Right hindlimb (tissue), 1 donor: ENCODE measurements around the gene PLEKHB1.

Experiments used
- DNase-seq: peaks from one replicate; pipeline ENCODE4 v3.0.0-alpha.2; 2018

Gene PLEKHB1

GRCh38 chr11:73645972-73646631 lies at the start of gene PLEKHB1:
Gene PLEKHB1 (plus strand): TSS chr11:73646581. CDS start chr11:73646609, 28 bp downstream.
- DNase-seq: no peak

GRCh38 chr11:73597336-73597955 lies 48.9 kb upstream of the PLEKHB1 start:
- no peak for DNase-seq

- DNase-seq: peak; percentile 97
Observed at GRCh38 chr11:73597956-73598718, 48.2 kb upstream of the PLEKHB1 start, which contains the start of gene FAM168A. Gene FAM168A (minus strand): TSS chr11:73598112. CDS start chr11:73468474, 129,638 bp downstream.

DNA sequence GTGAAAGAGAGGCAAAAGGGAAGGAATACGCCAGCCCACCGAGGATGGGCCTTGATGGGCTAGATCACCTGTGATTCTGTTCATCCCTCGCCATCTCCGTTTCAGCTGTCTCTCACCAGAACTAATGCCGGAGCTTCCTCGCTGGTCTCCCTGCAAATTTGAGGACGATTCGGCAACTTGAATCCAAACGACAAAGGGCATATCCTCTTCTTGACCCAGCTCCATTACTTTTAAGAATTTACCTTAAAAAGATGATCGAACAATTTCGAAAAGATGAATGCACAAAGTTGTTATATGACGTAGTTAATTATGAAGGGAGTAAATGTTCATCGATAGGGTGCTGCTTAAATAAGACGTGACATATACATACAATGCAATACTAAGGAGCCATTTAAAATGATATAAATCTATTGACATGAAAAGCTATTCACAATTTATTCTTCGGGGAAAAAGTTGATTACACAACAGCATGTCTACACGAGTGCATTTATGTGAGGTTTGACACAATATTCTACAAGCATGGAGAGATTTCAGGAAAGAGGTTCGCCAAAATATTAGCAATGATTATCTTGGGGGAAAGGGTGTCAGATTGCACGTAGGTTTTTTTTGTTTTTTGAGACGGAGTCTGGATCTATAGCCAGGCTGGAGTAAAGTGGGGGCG lies 47.5 kb upstream of the PLEKHB1 start:
- DNase-seq: no peak

DNA sequence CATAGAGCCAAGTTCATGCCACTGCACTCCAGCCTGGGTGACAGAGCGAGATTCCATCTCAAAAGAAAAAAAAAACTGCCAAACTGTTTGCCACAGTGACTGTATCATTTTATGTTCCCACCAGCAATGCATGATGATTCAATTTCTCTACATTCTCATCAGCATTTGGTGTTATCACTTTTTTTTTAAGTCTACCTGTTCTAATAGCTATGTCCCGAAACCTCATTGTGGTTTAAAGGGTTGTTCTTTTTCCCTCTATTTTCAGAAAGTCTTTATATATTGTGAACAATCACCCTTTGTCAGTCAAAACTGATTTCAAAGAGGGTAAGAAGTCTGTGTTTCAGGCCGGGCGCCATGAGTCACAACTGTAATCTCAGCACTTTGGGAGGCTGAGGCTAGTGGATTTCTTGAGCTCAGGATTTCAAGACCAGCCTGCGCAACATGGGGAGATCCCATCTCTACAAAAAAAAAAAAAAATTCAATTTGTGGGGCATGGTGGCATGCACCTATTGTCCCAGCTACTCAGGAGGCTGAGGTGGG lies 33.7 kb upstream of the PLEKHB1 start:
- no peak for DNase-seq

GRCh38 chr11:73614591-73614990 lies 31.8 kb upstream of the PLEKHB1 start:
- DNase-seq: no peak

- DNase-seq: no peak
Observed at GRCh38 chr11:73622926-73623593, 23.3 kb upstream of the PLEKHB1 start.

DNA sequence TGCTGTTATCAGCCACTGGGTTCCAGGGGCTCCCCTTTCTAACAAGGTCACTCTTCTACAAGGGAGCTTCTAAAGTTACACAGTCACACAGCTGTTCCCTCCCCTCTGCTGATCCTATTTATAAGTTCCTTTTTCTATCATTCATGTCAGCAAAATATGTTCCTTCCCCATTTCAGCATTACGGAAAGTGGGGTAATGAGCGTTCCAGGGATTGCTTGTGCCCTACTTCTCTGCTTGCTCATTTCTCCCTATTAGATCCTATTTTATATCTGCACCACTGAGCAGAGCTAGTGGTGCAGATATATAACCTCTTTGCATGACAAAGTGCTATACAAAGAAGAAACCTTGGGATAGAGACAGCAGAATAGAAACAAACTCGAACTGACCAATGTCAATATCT lies 22.7 kb upstream of the PLEKHB1 start:
- no peak for DNase-seq

- DNase-seq: peak; percentile 78
Observed at GRCh38 chr11:73625696-73626318, 20.6 kb upstream of the PLEKHB1 start.

GRCh38 chr11:73629907-73630306 lies 16.5 kb upstream of the PLEKHB1 start:
- DNase-seq: no peak

- DNase-seq: no peak
Observed at GRCh38 chr11:73632996-73633395, 13.4 kb upstream of the PLEKHB1 start.

GRCh38 chr11:73633999-73634398 lies 12.4 kb upstream of the PLEKHB1 start:
- DNase-seq: no peak

DNA sequence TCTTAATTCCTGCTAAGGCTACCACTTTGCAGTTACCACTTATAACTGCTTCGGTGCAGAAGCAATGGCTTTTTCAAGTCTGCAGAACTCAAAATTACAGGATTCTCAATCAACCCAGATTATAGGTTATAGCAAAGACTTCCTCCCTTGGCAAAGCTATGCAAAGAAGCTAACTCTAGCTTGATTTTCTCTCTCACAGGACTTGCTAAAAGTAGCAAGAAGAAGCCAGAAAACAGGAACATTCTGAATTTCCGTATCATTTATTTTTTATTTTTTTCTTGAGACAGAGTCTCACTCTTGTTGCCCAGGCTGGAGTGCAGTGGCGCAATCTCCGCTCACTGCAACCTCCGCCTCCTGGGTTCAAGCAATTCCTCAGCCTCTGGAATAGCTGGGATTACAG lies 10.7 kb upstream of the PLEKHB1 start:
- no peak for DNase-seq

GRCh38 chr11:73636249-73636648 lies 10.1 kb upstream of the PLEKHB1 start:
- DNase-seq: no peak

- DNase-seq: no peak
Observed at GRCh38 chr11:73637012-73637411, 9.4 kb upstream of the PLEKHB1 start.

GRCh38 chr11:73640592-73640991 lies 5.8 kb upstream of the PLEKHB1 start:
- DNase-seq: no peak

GRCh38 chr11:73641668-73642067 lies 4.7 kb upstream of the PLEKHB1 start:
- DNase-seq: no peak

DNA sequence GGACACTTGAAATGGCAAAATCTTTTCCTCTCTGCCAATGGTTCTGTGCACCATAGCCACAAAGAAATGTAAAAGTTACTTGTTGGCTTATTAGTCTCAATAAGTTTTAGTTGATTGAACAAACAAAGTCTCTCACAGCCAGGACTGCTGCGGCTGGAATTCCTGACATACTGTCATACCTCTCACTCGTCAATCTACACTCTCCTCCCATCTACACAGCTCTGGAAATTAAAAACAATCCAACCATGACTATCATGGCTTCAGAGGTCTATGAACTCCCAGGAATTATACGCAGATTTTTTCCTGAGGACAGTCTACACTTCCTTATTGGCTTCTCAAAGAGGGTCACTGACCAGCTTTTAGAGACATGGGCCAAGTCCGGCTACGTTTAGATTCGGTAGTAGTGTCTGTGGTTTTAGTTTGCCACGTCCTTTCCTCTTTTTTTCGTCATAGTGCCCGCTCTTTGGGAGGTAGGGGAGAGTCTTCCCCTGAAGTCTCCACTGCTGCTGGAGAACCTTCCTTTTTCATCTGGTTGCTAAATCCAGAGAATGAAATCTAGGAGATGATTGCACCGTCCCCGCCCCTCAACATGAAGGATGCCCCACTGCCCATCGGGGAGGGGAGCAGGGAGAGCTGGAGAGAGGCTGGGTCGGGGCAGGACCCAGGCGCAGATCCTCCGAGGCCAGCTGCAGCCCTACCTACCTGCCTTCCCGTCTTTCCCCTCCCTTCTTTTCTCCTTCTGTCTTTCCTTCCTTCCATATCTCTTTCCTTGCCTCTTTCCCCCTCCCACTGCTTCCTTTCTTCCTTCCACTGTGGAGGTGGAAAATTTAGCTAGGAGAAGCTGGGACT lies 1.0 kb upstream of the PLEKHB1 start:
- no peak for DNase-seq

DNA sequence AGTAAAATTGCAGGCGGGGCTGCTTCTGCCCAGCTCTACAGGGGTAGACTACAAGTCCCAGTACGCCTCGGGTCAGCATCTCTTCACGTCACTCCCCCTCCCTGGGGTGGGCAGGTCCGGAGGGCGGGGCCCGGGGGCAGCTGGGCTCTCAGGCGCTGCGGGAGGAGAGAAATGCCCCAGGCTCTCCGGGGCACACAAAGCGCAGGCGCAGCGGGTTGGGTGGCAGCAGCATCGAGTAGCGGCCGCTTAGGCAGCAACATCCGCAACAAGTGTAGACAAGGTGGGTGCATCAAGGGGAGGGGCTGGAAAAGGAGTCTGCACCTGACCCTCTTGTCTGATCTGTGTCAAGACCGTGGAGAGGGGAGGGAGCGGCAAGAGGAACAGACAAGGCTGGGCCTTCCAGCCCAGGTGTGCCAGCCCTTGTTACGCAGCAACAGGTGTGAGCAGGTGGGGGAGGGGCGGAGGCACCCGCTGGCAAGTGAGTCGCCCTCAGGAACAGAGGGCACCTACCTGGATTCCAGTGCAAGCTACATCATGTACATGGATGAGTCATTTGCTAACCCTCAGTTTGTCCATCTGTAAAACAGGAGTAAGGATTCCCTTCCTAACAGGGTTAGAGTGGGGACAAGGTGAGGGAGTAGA lies 1.2 kb downstream of the PLEKHB1 start:
- peak; percentile 84 for DNase-seq

DNA sequence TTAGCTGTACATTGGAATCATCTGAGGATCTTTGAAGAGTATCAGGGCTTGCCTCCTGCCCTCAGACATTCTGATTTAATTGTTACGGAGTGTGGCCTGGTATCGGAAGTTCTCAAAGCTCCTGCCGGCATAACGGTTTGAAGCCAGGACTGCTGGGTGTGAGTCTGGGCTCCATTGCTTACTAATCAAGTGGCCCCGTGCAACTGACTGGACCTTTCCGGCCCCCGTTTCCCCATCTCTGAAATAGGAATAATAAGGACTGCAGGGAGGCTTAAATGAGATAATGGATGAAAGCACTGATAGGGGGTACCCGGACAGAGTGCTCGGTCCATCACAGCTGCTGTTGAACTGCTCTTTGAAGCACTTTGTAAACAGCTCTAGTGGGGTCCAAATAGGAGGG lies 1.7 kb downstream of the PLEKHB1 start:
- DNase-seq: no peak
